Activated CD8-positive, alpha-beta memory T cell treated with anti-CD3 and anti-CD28 coated beads, Interleukin-2, amount 50 U/mL, for 48 hours (primary cell): ENCODE data around the gene HOPX.
"Not testable (repeated sequence)": the region's sequence is repeated elsewhere in the genome, so short reads cannot be mapped to it uniquely, and the experiment has no call there.

Source experiments
- DNase-seq: peaks from one replicate; pipeline ENCODE4 v3.0.0-alpha.2; 2020

HOPX gene

GRCh38 chr4:56681158-56681852, at the start of gene HOPX:
Gene HOPX, minus strand, starts transcription at chr4:56681296. Its CDS starts 23,480 bp downstream, at chr4:56657816.
- peak; percentile 68 for DNase-seq

- no peak for DNase-seq
Measured at GRCh38 chr4:56730097-56730496, 49.0 kb upstream of the HOPX start.

GRCh38 chr4:56728512-56728911, 47.4 kb upstream of the HOPX start:
- no peak for DNase-seq

GRCh38 chr4:56727150-56727549, 46.1 kb upstream of the HOPX start:
- DNase-seq = no peak

- DNase-seq = not testable (repeated sequence)
Measured at GRCh38 chr4:56726593-56726992, 45.5 kb upstream of the HOPX start.

- DNase-seq = no peak
Measured at GRCh38 chr4:56723659-56724230, 42.6 kb upstream of the HOPX start.

GRCh38 chr4:56723201-56723605, 42.1 kb upstream of the HOPX start:
- peak; percentile 62 for DNase-seq

GRCh38 chr4:56708146-56708545, 27.1 kb upstream of the HOPX start:
- no peak for DNase-seq

GRCh38 chr4:56705966-56706365, 24.9 kb upstream of the HOPX start:
- DNase-seq = no peak

GRCh38 chr4:56705334-56705733, 24.2 kb upstream of the HOPX start:
- DNase-seq = no peak

- no peak for DNase-seq
Measured at GRCh38 chr4:56704089-56704871, 23.2 kb upstream of the HOPX start.

GRCh38 chr4:56703378-56703777, 22.3 kb upstream of the HOPX start:
- DNase-seq = no peak

- DNase-seq = no peak
Measured at GRCh38 chr4:56701644-56702043, 20.5 kb upstream of the HOPX start.

- DNase-seq = no peak
Measured at GRCh38 chr4:56701161-56701480, 20.0 kb upstream of the HOPX start.

GRCh38 chr4:56699537-56700105, 18.5 kb upstream of the HOPX start:
- DNase-seq = no peak

GRCh38 chr4:56698329-56698728, 17.2 kb upstream of the HOPX start:
- no peak for DNase-seq

GRCh38 chr4:56696056-56696455, 15.0 kb upstream of the HOPX start:
- DNase-seq = no peak

GRCh38 chr4:56693476-56693875, 12.4 kb upstream of the HOPX start:
- not testable (repeated sequence) for DNase-seq

GRCh38 chr4:56692576-56692975, 11.5 kb upstream of the HOPX start:
- no peak for DNase-seq

- no peak for DNase-seq
Measured at GRCh38 chr4:56691425-56691824, 10.3 kb upstream of the HOPX start.

- no peak for DNase-seq
Measured at GRCh38 chr4:56690393-56690792, 9.3 kb upstream of the HOPX start.

- no peak for DNase-seq
Measured at GRCh38 chr4:56689201-56689969, 8.3 kb upstream of the HOPX start.

- DNase-seq = no peak
Measured at GRCh38 chr4:56688094-56688647, 7.1 kb upstream of the HOPX start.
